A549 treated with DMSO at 1 μM for 4 hours (cell line): ENCODE measurements around the gene GSG1L2. TPM values are rescaled to one million over a fixed set of nuclear protein-coding genes. Genes with fewer than 3 reads are reported as not detected.

Experiments
- total RNA-seq: library from RNA; stranded (reverse); fragments of 200-300 nt; extraction: Qiagen RNA extraction; gene quantifications from 5 replicates; pipeline ENCODE4 v1.2.3, GENCODE V29; 2022; ENCODE audit warnings: low read depth

Gene GSG1L2
- not detected in 5 replicates for total RNA-seq

GRCh38 chr17:9821921-9822320 is at the start of gene GSG1L2:
TSS of gene GSG1L2 (minus strand) at chr17:9822079. CDS start at chr17:9822071, 8 bp downstream.

GRCh38 chr17:9825641-9826150 is 3.8 kb upstream of the GSG1L2 start, which contains the start of gene GLP2R:
TSS of gene GLP2R (plus strand) at chr17:9825924. CDS start at chr17:9826064, 140 bp downstream.

GRCh38 chr17:9790889-9791876 is 30.7 kb downstream of the GSG1L2 start, which contains the start of gene DHRS7C:
TSS of gene DHRS7C (minus strand) at chr17:9791592. CDS start at chr17:9791284, 308 bp downstream.

Other genes starting within 250 kb of the GSG1L2 start
- gene STX8, start 246.3 kb downstream of the GSG1L2 start, total RNA-seq: 60.1 to 77.2 TPM (median 63.0 TPM) in 5 replicates
- 0.06 TPM in 1 of 5 replicates, not detected in the others for gene CFAP52, start 245.4 kb downstream of the GSG1L2 start, total RNA-seq
- 4.4 to 5.9 TPM (median 5.1 TPM) in 5 replicates for gene USP43, start 176.6 kb downstream of the GSG1L2 start, total RNA-seq
- not detected in 5 replicates for gene DHRS7C, start 30.5 kb downstream of the GSG1L2 start, total RNA-seq
- 8.2 to 19.9 TPM (median 11.0 TPM) in 5 replicates for gene GLP2R, start 3.8 kb upstream of the GSG1L2 start, total RNA-seq
- 0.13 TPM in 1 of 5 replicates, not detected in the others for gene RCVRN, start 83.2 kb upstream of the GSG1L2 start, total RNA-seq